Measurements from ENCODE around the gene VWC2L. TPM values are rescaled to one million over a fixed set of nuclear protein-coding genes. Genes with fewer than 3 reads are reported as not detected.

Gene VWC2L
- total RNA-seq, 1 donor from 2014 or later, result not detected

DNA sequence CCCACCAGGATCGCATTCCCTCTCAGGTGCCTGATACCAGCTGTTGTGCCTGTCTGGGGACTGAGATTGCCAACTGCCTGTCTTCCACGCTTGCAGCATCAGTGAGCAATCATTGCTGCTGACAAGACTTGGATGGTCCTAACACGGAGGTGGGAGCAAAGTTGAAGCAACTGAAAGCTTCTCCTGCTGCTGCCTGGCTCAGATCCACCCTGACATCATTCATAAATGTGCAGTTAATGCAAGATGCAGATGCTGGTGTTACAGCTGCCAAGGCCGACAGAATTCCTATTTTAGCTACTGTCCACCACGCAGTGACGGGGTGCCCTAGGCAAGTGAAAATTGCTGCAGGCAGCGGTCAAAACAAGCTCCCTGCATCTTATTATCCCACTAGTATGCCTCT lies 131.4 kb downstream of the VWC2L start:
- Mint-ChIP-seq H3K4me3 (ENCODE audit: unreplicated experiment) (no peak overlapping the region), H3K27ac (ENCODE audit: unreplicated experiment) (peak overlapping the region; percentile 81), H3K36me3 (ENCODE audit: low read depth) (no peaks in the 10 kb centered on the region), H3K27me3 (ENCODE audit: low read depth) (no peaks in the 10 kb centered on the region), H3K4me1 (ENCODE audit: low read depth) (peaks cover 30% of the 10 kb centered on the region), H3K9me3 (ENCODE audit: low read depth) (no peaks in the 10 kb centered on the region)
- no peak for DNase-seq (ENCODE audit: low spot score)
- TF ChIP-seq, protein P1, sequence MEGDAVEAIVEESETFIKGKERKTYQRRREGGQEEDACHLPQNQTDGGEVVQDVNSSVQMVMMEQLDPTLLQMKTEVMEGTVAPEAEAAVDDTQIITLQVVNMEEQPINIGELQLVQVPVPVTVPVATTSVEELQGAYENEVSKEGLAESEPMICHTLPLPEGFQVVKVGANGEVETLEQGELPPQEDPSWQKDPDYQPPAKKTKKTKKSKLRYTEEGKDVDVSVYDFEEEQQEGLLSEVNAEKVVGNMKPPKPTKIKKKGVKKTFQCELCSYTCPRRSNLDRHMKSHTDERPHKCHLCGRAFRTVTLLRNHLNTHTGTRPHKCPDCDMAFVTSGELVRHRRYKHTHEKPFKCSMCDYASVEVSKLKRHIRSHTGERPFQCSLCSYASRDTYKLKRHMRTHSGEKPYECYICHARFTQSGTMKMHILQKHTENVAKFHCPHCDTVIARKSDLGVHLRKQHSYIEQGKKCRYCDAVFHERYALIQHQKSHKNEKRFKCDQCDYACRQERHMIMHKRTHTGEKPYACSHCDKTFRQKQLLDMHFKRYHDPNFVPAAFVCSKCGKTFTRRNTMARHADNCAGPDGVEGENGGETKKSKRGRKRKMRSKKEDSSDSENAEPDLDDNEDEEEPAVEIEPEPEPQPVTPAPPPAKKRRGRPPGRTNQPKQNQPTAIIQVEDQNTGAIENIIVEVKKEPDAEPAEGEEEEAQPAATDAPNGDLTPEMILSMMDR (IDR thresholded peaks at IDR 0.05), result no peak

DNA sequence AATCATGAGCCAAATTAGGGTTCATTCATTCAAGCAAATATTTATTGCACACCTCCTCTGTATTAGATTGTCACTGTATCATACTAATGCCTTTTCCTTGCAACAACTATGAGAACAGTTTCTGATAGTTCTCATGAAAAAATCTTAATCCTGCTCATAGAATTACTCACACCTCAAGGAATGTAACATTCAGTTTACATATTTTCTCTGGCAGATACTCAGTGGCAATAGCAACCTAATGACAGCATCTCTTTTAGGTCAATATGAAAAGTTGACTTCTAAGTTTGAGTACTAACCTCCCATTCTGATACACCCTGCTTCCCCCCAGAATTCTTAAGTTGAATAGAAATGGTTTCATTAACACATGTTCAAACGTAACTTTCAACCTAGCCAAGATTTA lies 132.0 kb downstream of the VWC2L start:
- Mint-ChIP-seq H3K27ac (ENCODE audit: unreplicated experiment) (peak overlapping the region; percentile 81), H3K4me1 (ENCODE audit: low read depth) (peaks cover 31% of the 10 kb centered on the region), H3K4me3 (ENCODE audit: unreplicated experiment) (no peak overlapping the region), H3K36me3 (ENCODE audit: low read depth) (no peaks in the 10 kb centered on the region), H3K9me3 (ENCODE audit: low read depth) (no peaks in the 10 kb centered on the region), H3K27me3 (ENCODE audit: low read depth) (no peaks in the 10 kb centered on the region)
- no peak for DNase-seq (ENCODE audit: low spot score)
- TF ChIP-seq, protein P1 (IDR thresholded peaks at IDR 0.05), result no peak

DNA sequence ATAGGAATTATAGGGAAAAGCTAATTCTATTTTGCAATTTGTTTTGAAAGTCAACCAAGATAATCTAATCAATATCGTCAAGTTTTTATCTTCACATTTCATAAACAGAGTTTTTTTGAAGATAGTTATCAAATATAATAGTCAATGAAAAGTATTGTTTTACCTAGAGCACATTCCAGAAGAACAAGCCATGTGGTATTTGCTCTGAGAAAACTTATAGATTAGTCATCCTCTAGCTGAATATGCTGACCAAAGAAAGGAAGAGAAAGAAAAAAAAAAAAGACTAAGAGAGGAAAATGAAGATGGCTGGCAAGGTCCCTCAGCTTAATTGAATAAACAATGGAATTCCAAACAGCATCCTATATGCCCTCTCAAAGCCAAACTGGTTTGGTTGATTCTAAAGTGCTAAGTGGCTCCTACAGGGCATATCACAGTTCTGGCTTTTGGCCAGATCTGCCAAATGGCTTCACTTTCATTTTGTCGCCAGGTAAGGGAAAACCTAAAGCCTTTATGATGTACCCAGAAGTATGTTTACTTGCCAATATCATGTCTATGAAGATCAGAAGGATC lies 132.6 kb downstream of the VWC2L start:
- Mint-ChIP-seq H3K27ac (ENCODE audit: unreplicated experiment) (peak overlapping the region; percentile 81), H3K4me1 (ENCODE audit: low read depth) (peaks cover 35% of the 10 kb centered on the region), H3K36me3 (ENCODE audit: low read depth) (no peaks in the 10 kb centered on the region), H3K4me3 (ENCODE audit: unreplicated experiment) (no peak overlapping the region), H3K9me3 (ENCODE audit: low read depth) (no peaks in the 10 kb centered on the region), H3K27me3 (ENCODE audit: low read depth) (no peaks in the 10 kb centered on the region)
- TF ChIP-seq, protein P1 (IDR thresholded peaks at IDR 0.05), result no peak
- no peak for DNase-seq (ENCODE audit: low spot score)

DNA sequence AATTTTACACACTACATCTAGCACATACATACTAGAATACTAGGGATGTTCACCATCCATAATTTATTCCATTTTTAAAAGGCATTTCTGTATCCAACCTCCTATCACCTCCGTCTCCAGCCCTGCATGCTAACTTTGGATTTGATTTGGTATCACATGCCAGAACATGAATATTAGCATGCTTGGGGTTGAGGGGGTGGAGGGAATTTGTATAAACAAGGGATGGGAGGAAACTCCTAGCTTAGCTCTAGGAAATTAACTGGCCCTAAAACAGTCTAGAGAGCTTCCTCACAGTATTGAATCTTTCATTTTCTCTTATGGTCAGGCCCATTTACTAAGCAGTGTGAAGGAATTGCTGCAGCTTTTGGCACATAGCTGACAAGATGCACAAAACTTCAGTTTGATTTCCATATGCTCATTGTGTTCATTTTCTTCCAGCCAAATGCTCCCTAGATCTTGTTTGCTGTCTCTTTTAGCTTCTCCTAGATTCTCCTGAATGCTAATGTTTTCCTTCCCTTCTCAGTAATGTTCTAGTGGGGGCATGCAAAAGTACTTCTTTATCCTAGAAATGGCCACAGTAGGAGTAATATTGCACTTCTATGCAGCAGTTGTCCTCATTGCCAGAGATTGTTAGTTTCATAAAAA lies 135.2 kb downstream of the VWC2L start:
- no peaks in the 10 kb centered on the region for H3K36me3 Mint-ChIP-seq (ENCODE audit: low read depth)
- TF ChIP-seq, protein P1 (IDR thresholded peaks at IDR 0.05), result no peak
- H3K4me1 Mint-ChIP-seq (ENCODE audit: low read depth), result peaks cover 35% of the 10 kb centered on the region
- H3K27ac Mint-ChIP-seq (ENCODE audit: unreplicated experiment), result no peak overlapping the region
- no peaks in the 10 kb centered on the region for H3K27me3 Mint-ChIP-seq (ENCODE audit: low read depth)
- no peaks in the 10 kb centered on the region for H3K9me3 Mint-ChIP-seq (ENCODE audit: low read depth)
- no peak for DNase-seq (ENCODE audit: low spot score)
- no peak overlapping the region for H3K4me3 Mint-ChIP-seq (ENCODE audit: unreplicated experiment)

DNA sequence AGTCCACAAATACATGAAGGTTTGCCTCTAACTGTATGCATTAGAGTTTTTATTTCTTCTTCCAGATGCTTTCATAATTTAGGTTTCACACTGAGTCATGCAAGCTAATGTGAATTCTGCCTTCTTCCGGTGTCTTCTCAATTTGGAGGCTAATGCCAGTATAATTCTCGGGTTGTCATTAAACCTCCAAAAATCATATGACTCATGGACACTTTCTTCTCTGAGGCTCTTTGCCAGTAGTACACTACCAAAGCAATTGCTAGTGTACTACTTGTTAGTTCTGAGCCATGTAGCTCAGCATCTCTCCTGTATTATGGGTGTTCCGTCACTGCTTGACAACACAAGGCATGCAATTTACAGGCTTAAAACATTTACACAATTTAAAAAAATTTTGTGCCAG lies 137.1 kb downstream of the VWC2L start:
- Mint-ChIP-seq H3K27me3 (ENCODE audit: low read depth) (no peaks in the 10 kb centered on the region), H3K4me1 (ENCODE audit: low read depth) (peaks cover 24% of the 10 kb centered on the region), H3K9me3 (ENCODE audit: low read depth) (no peaks in the 10 kb centered on the region), H3K27ac (ENCODE audit: unreplicated experiment) (no peak overlapping the region), H3K4me3 (ENCODE audit: unreplicated experiment) (no peak overlapping the region), H3K36me3 (ENCODE audit: low read depth) (no peaks in the 10 kb centered on the region)
- no peak for DNase-seq (ENCODE audit: low spot score)
- TF ChIP-seq, protein P1 (IDR thresholded peaks at IDR 0.05), result no peak
